T-helper 1 cell treated with Interleukin-12 subunit alpha and Interleukin-12 subunit beta and Interleukin-4 antibody, amounts not matched to agents 30 ng/mL and 1 ng/mL, for 36 hours (primary cell): Measurements from ENCODE around the gene VN1R5. TPM values are rescaled to one million over a fixed set of nuclear protein-coding genes. Genes with fewer than 3 reads are reported as not detected.
"Not testable (repeated sequence)": the region's sequence is repeated elsewhere in the genome, so short reads cannot be mapped to it uniquely, and the experiment has no call there.

Experiments
- intact Hi-C: fragments of 100-400 bp; cut with micrococcal nuclease; formaldehyde crosslinking; loops from one replicate; pipeline ENCODE4 v1.15.1; 2024
- total RNA-seq: library from RNA; stranded (reverse); gene quantifications from 2 replicates; pipeline ENCODE4 v1.2.3, GENCODE V29; 2022

Gene VN1R5
- not detected in 2 replicates for total RNA-seq

DNA sequence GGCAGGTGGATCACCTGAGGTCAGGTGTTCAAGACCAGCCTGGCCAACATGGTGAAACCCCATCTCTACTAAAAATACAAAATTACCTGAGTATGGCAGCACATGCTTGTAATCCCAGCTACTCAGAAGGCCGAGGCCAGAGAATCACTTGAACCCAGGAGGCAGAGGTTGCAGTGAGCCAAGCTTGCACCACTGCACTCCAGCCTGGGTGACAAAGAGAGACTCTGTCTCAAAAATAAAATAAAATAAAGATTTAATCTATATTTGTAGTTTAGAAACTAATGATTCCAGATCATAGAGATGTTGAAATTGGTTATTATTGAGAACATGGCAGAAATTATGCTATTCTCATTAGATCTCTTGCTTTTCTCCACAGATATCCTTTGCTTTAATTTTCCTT lies at the start of gene VN1R5:
Gene VN1R5 (plus strand): TSS at position 301 of the 400 bp plus-strand sequence.
- intact Hi-C loops: not testable (repeated sequence)

DNA sequence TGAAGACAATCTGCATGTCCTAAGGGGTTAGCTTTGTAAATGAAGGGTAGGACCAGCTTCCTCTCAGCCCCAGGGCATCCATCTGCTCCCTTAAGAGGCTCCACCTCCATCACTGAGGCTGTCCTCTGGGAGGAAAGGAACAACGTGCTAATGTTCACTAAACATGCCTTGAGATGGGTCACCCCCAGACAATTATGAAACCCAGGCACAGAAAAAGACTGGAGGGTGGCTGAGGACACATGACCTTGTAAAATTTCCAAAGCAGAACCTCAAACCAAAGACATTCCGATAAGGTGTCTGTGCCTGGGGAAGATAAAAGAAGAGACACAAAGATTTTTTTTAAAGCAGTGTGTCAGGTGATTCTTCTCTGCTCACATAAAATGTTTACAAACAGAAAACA lies 46.5 kb upstream of the VN1R5 start:
- intact Hi-C loops: no loop called here

DNA sequence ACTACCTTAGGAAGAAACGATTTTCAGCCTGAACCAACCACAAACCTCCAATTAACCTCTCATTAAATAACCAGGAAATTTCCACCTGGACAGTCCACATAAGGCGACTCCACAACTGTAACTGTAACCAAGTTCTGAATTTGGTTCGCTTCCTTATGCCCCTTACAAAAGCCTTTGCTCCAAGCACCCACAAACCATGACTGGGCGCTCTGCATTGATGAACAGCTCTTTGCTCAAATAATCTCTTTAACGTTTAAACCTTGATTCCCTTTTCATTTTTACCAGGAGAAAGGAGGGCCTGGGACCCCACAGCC lies 45.9 kb upstream of the VN1R5 start:
- intact Hi-C loops: loop anchor here (1.0 to 5.0 kb wide), 10 partner anchors 37 to 878 kb away; partner anchors contain the start of genes SMYD3, ZNF124, ZNF496 and ZNF669

DNA sequence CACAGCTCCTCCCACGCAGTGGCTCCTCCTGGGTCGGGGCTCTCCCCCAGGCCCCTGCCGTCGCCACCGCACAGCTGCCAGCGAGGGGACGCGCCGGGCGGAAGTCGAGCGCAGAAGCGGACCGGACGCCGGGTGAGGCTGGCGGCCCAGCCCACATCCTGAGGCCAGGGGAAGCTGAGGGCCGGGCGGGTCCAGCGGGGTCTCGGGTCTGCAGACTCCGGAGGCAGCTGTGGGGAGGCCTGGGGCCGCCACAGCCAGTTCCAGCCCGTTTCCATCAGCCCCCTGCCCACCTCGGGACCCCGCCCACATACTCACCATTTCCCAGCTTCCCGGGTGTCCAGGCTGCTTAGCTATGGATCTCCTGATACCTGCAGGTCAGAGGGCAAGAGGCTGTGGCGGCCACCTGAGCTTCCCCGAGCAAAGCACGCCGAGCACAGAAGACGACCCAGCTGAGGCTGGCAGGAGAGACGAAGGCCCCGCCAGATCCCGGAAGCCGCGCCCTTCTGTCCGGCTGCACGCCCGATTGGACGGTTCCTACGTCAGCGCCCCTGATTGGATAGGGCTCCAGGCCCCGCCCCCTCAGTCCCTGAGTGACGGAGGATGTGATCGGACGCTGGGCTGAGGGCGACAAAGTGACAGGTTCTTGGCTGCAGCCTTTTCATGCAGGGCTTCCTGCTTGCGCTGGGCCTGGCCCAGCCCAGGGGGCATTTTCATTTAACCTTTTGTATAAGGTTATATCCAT lies 45.3 kb upstream of the VN1R5 start:
- intact Hi-C loops: loop anchor here (1.0 to 5.0 kb wide), 10 partner anchors 38 to 878 kb away; partner anchors contain the start of genes SMYD3, ZNF124, ZNF496 and ZNF669

DNA sequence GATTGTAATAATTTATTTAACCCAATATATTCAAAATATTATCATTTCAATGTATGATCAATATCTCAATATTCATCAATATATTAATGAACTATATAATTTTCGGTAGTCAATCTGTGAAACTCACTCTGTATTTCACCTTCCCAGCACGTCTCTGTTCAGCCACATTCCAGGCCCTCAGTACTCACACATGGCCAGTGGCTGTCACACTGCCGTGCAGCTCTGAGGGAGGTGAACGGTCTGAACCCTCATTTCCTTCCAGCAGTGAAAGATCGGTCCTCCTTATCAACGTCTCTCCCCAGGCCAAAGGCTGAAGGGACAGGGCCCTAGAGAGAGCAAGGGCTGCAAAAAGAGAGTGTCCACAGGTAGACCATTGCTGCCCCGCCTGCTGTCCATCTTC lies 44.5 kb upstream of the VN1R5 start:
- intact Hi-C loops: loop anchor here (2.0 to 5.0 kb wide), 4 partner anchors 39 to 879 kb away; partner anchors contain the start of genes SMYD3 and ZNF124

DNA sequence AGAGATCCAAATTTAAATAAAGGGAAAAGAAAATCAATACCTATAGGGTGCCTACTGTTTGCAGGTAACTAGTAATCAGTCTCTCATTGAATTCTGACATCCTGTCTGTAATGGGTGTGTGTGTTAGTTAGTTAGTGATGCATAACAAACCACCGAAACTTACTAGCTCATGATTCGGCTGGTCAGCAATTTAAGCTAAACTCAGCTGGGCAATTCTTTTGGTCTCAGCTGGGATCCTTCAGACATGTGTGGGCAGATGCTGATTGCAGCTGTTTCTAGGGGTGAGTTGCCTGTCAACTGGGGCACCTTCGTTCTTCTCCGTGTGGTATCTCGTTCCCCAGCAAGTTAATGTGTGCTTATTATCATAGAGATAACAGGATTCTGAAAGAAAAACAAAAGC lies 43.9 kb upstream of the VN1R5 start:
- intact Hi-C loops: loop anchor here (5.0 kb wide), 2 partner anchors 515 to 880 kb away; no protein-coding TSS in a partner anchor

DNA sequence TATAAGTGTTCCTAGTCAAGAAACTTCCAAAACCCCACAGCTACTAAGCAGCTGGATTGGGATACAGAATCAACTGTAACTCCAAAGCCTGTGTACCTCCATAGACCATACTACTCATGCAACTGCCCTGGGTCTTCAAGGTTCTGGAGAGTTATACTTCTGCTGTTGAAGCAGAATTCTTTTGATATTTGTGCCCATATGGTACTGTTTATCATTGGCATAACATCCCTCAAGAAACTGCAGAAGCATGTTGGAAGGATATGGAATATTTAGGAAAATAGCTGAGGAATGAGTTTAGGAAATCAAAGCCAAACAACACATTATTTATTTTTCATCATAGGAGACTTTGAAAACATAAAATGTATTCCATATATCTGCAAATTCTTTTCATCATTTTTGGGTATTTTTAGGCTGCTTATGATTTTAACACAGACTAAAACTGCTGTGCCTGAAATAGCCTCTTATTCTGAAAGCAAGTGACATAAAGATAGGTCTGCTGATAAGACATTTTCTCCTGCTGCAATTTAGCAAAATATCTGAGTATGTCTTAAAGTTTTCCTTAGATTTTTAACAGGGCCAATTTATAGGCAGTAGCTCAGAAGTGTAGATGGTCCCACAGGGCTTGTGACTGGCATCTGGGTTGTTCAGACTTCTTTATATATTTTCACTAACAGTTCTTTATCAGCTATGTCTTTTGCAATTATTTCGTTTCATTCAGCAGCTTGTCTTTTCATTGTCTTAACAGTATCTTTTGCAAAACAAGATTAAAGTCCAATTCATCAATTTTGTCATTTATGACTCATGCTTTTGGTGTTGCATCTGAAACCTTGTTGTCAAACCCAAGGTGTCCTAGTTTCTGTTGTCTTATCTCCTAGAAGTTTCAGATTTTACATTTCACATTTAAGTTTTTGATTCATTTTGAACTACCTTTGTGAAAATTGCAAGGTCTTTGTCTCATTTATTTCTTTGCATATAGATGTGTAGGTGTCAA lies 43.0 kb upstream of the VN1R5 start:
- intact Hi-C loops: loop anchor here (5.0 kb wide), 2 partner anchors 516 to 881 kb away; no protein-coding TSS in a partner anchor

DNA sequence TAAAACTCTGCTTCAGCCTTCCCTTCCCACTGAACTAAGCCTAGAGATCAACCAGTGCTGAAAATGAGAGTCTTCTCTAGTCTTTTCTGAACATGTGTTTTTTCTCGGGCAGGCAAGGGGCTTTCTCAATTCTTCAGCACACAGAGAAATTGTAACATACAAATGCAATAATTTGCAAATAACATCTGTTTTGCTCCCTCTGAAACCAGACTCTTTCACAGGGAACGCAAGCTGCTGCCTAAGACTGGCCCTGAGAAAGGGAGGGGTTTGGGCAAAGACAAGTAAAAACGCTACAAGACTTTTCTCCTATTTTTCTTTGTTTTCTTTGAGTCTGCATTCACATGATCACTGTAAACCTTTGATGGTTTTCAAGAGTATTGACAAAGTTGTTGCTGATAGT lies 39.6 kb upstream of the VN1R5 start:
- intact Hi-C loops: no loop called here

DNA sequence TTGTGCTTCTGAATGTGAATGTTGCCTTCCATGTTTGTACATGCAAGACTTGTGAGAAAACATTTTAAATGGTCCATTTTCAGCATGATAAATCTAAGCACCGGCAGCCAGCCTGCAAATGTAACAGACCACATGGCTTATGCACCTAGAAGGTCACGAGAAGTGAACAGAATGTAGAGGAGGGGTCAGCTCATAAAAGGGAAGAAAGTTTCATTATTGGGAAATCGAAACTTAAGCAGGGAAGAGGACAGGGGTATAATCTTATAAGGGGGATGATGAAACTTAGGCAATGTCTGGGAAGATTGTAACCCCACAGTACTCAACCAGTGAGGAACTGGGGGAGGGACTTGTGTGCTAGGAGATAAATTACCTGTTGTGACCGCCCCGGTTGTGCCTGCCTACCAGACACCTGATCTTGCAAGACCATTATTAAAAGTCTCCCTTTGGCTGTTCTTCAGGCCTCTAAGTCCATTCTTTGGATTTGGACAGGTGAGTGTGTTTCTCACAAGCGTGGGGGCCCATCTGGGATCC lies 37.7 kb upstream of the VN1R5 start:
- intact Hi-C loops: no loop called here

DNA sequence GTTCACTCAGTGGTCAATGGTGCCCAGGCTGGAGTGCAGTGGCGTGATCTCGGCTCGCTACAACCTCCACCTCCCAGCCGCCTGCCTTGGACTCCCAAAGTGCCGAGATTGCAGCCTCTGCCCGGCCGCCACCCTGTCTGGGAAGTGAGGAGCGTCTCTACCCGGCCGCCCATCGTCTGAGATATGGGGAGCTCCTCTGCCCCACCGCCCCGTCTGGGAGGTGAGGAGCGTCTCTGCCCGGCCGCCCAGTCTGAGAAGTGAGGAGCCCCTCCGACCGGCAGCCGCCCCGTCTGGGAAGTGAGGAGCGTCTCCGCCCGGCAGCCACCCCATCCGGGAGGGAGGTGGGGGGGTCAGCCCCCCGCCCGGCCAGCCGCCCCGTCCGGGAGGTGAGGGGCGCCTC lies 35.6 kb upstream of the VN1R5 start:
- intact Hi-C loops: not testable (repeated sequence)

DNA sequence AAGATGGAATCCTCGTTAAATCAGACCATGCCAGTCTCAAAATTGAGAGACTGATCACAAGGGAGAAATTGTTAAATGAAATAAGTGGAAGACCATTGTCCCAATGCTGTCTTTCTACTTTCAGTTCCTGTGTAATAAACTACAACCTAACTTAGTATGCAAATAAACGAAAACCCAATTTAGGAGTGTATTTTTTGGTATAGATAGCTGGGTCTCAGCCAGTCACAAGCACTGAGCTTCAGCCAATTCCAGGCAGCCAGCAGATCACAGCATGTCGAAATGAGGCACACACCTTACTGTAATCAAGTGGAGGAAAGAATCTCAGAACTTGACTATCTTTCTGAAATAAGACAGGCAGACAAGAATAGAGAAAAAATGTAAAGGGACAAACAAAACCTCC lies 33.0 kb upstream of the VN1R5 start:
- intact Hi-C loops: no loop called here

DNA sequence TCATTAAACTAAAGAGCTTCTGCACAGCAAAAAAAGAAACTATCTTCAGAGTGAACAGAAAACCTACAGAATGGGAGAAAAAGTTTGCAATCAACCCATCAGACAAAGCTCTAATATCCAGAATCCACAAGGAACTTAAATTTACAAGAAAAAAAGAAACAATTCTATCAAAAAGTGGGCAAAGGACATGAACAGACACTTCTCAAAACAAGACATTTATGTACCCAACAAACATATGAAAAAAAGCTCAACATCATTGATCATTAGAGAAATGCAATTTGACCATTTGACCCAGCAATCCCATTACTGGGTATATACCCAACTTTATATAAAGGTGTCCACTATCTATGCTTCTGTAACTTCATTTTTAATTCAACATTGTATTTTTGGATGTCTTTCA lies 31.1 kb upstream of the VN1R5 start:
- intact Hi-C loops: no loop called here

DNA sequence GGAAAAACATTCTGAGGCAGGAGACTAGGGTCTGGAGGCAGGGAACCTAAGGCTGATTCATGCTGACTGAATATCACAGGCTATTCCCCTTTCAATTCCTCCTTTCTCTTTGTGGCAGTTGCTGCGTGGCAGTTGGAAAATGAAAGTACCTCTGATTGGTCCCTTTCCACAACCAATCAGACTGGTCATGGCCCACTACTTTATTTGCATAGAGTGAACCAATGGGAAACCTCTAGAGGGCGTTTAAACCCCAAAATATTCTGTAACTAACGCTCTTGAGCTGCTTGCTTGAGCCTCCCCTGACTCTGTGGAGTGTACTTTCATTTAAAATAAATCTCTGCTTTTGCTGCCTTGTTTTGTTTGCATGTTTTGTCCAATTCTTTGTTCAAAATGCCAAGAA lies 27.7 kb upstream of the VN1R5 start:
- intact Hi-C loops: no loop called here

DNA sequence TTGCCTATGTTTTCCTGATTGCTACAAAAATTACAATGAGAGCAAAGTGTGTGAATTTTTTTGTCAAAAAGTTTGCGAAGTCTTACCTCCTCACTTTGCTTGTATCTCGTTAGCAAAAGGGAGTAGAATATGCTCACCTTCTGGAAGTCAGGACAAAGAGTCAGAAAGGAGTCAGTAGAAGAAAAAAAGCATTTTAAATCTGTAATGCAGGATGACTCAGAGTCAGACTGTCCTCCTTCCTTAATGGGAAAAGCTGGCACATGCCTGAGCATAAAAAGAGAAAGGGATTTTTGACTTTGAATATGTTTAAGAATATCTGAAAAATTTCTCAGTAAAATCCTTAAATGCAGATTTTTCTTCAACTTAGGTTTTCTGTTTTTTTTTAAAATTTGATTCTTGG lies 14.2 kb upstream of the VN1R5 start:
- intact Hi-C loops: no loop called here

DNA sequence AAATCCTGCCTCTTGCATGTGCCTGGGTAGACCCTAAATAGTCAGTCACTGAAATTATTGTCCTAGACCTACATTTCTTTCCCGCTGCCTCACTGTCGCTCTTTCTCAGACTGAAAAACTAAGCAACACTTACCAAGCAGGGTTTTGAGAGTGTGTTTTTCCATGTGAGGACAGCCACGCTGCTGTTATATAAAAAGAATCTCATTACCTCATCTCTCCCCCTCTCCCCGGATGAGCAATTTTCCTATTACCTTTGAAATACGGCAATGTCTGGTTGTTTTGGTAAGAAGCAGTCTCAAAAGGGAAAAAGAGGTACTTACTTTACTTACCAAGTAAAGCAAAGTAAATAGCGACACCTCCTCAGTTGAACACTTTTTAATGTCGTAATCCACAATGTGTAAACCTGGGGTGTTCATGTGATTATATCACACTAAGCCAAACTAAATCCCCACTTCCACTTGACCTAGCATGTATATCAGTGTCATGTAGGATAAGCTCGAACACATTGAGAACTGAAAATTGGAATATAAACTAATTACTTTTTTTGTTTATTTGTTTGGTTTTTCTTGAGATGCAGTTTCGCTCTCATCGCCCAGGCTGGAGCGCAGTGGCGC lies 12.2 kb upstream of the VN1R5 start:
- intact Hi-C loops: no loop called here

DNA sequence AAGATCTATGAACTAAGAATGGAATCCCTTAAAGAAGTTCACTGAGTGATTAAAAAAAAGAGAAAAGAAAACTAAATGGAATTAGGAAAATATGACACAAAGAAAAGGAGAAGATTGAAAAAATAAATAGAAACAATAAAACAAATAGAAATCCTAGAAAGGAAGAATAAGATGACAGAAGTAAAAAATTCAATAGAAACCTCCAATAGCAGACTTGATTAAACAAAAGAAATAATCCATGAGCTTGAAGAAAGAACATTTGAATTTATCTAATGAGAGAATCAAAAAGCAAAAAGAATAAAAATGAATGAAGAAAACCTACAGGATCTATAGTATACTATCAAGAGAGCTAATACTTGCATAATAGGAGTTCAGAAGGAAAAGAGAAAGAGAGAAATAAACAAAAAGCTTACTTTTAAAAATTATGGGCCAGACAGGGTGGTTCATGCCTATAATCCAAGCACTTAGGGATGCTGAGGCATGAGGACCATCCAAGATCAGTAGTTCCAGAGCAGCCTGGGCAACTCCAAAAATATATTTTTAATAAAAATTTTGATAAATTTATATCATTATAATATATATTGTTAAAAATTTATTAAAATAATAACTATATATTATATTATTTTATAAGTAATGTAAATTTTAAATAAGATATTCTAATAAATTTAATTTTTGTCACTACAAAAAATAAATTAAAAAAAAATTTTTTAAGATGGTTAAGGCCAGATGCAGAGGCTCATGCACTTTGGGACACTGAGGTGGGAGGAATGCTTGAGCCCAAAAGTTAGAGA lies 9.4 kb upstream of the VN1R5 start:
- intact Hi-C loops: no loop called here

DNA sequence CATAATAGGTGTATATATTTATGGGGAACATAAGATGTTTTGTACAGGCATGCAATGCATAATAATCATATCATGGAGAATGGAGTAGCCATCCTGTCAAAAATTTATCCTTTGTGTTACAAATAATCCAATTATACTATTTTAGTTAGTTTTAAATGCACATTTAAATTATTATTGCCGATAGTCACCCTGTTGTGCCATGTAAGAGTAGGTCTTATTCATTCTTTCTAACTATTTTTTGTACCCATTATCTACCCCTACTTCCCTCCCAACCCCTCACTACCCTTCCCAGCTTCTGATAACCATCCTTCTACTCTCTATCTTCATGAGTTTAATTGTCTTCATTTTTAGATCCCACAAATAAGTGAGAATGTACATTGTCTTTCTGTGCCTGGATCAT lies 8.3 kb upstream of the VN1R5 start:
- intact Hi-C loops: no loop called here

DNA sequence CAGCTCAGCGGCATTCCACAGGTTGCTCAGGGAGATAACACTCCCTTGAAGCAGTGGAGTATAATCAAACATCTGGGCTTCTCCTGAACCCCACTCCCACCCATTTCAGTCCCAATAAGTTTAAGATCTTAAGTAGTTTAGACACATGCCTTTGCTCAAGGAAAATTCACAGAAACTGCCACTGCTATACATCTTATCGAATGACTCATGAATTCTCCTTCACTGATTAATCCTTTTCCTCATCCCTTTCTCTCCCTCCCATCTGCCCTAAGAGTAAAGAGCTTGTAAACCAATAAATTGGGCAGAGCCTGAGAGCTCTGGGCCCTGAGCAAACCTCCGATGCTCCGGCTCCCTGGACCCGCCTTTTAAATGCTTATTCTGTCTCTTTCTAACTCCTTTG lies 10.2 kb downstream of the VN1R5 start:
- intact Hi-C loops: no loop called here

DNA sequence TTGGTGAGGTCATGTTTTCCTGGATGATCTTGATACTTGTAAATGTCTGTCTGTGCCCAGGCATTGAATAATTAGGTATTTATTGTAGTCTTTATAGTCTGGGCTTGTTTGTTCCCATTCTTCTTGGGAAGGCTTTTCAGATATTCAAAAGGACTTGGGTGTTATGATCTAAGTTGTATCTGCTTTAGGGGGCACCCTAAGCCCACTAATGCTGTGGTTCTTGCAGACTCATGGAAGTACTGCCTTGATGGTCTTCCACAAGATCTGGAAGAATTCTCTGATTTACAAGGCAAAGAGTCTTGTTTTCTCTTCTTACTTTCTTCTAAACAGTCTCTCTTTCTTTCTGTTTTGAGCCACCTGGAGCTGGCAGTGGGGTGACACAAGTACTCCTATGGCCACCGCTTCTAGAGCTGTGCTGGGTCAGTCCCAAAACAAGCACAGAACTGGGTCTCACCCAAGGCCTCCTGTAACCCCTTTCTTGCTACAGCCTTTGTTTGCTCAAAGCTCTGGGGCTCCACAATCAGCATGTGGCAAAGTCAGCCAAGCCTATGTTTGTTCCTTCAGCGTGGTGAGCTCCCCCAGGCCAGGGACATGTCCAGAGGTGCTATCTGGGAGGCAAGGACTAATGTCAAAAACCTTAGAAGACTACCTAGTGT lies 12.6 kb downstream of the VN1R5 start:
- intact Hi-C loops: no loop called here

DNA sequence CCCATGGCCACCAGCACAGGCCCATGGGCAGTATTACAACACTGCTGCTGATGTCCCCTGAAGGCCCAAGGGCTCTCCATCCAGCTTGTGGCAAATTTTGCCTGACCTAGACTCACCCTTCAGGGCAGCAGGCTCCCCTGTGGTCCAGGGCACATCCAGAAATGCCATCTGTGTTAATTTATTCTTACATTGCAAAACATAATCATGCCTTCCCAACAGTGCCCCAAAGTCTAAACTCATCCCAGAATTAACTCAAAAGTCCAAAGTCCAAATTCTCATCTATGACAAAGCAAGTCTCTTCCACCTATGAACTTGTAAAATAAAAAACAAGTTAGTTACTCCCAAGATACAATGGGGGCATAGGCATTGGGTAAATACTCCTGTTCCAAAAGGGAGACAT lies 13.3 kb downstream of the VN1R5 start:
- intact Hi-C loops: no loop called here
